ENCODE results near the gene TMEM270.
A peak's percentile ranks its signal among the peaks of the same experiment; 100 is the strongest.
"Not testable (repeated sequence)": the region's sequence is repeated elsewhere in the genome, so short reads cannot be mapped to it uniquely, and the experiment has no call there.

TMEM270 gene

DNA sequence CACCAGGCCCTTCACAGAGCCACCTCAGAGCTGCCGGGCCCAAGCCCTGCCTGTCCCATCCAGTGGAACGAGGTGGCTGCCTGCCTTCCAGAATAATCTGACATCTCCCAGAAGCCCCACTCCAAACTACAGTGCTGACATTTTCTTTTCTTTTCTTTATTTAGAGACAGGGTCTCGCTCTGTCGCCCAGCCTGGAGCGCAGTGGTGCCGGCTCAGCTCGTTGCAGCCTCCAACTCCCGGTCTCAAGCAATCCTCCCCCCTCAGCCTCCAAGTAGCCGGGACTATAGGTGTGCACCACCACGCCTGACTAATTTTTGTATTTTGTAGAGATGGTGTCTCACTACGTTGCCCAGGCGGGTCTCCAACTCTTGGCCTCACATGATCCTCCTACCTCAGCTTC lies 346 bp downstream of the TMEM270 start:
- DNase-seq (ENCODE audit: low spot score), result no peak

DNA sequence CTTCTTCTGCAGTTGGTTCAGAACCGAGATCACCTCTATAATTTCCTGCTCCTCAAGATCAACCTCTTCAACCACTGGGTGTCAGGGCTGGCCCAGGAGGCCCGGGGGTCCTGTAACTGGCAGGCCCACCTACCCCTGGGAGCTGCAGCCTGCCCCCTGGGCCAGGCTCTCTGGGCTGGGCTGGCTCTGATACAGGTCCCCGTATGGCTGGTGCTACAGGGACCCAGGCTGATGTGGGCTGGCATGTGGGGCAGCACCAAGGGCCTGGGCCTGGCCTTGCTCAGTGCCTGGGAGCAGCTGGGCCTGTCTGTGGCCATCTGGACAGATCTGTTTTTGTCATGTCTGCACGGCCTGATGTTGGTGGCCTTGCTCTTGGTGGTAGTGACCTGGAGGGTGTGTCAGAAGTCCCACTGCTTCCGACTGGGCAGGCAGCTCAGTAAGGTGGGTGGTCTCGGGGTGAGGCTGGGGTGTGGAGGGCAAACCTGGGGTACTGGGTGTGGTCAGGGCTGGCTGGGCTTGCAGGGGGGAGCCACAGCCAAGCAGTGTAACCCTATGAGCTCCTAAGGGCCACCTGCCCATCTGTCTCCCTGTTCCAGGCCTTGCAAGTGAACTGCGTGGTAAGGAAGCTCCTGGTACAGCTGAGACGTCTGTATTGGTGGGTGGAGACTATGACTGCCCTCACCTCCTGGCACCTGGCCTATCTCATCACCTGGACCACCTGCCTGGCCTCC lies 4.2 kb downstream of the TMEM270 start:
- DNase-seq (ENCODE audit: low spot score), result no peak

DNA sequence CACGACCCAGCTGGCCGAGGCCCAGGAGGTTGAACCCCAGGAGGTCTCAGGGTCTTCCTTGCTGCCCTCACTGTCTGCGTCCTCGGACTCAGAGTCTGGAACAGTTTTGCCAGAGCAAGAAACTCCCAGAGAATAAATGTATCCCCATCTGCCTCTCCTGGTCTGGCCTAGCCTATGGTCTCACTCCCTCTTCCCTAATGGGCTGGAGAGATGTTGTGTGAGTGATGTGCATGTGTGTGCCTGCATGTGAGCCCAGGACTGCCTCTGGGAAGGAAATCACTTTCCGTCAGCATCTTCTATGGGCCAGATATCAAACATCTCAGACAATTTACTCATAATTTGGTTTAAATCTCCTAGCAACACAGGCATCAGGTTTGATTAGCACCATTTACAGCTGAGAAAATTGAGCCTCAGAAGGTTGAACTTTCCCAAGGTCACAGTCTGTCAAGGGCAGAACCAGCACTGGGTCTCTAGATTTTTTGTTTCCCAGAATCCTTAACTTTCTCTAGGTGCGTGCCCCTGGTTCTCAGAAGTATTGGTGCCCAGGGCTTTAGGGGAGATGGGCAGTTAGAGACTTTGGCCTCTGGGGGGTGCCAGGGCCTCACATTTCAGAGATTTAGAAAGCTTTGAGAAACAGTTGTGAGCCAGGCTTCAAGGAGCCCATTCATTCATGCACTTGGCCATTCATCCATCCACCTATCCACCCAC lies 4.9 kb downstream of the TMEM270 start:
- peak; percentile 26 for DNase-seq (ENCODE audit: low spot score)

DNA sequence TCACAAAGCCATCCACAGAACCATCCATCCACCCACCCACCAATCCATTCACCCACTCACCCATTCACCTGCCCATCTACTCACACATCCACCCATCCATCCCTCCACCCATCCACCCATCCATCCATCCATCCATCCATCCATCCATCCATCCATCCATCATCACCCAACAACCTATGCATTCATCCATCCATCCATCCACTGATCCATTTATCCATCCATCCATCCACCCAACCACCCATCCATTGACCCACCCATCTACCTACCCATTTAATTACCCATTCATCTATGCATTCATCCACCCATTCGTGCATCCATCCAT lies 5.4 kb downstream of the TMEM270 start:
- no peak for DNase-seq (ENCODE audit: low spot score)

DNA sequence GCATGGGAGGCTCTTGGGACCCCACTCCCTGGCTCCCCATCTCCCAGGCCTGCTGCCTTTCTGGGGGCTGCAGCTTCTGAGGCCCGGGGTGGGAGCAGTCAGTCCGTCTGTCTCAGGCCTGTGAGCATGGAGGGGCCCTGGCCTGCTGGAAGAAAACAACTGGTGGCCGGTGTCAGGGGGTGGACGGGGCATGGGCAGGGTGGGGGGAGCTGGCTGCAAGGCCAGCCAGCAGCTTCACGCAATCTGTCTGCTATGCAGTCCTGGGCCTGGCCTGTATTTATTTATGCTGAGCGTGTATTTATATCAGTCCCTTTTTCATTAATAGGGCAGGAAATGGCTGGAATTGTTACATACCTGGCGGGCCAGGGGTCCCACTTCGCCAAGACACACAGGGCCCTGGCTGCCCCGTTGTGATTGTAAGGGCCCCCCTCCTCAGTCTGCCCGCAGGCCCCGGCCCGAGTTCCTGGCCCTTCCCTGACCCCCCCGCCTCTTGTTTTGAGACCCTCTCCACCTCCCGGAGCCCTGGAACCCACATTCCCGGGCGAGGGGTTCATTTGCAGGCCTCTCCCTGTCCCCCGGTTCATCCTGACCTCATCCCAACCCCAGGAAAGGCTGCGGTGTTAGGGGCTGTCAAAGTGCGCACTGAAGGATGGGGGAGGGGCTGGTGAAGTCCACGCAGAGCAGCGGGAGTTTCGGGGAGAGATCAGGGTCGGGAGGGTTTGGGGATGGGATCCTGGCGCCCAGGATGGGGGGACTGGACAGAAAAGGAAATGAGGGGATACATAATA lies 8.2 kb downstream of the TMEM270 start:
- no peak for DNase-seq (ENCODE audit: low spot score)

DNA sequence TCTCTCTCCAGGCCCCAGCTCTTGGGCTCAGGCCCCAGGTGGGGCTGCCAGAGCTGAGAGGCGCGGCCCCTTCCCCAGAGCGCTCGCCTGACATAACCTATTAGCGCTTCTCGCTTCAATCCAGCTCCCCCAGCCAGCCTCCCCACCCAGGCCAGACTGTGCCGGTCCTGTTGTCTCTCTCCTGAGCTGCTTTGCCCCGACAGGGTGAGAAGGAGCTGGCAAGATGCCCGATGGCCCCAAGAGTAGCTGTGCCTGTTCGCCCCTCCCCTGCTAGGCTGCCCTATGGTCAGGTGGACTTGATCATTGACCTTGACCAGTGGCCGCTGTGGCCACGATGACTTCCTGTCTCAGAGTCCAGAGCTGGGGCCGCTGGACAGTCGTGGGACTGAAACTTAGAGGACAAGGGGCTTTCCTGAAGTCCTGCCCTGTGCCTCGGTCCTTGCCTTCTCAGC lies 9.1 kb downstream of the TMEM270 start:
- no peak for DNase-seq (ENCODE audit: low spot score)

DNA sequence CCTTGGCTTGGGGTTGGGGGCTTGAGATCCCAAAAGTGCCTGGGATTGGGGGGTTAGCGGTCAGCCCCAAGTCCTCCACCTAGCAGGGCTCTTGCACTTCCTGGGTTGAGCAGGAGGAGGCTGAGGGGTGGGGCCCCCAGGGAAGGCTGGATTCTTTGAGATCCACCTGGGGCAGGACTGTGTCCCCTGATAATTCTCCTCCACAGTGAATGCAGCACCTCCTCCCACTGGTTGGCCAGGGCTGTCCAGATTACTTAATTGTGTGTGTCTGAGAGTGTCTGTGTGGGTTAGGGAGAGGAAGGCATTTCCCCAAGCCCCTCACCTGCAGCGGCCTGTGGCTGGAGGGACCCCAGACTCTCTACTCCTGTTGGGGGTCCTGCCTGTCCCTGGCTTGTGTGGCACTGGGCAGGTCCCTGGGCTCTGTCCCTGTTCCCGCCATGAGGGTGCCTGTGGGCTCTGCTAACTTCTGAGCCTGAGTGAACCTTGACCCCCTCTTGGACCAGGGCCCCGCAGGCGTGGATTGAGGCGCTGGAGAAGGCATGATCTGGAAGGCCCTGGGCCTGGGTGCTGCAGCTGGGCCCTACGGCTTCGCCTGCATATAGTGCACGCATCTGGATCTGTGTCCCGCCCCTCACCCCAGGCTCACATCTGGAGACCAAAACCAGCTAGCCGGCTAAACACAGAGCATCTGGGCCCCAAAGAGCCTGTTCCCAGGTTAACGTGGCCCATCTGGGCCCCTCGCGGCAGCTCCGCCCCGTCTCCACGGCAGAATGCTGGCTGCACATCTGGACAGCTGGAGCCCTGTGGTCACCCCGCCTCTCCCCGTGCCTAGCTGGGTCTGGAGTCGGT lies 10.4 kb downstream of the TMEM270 start:
- DNase-seq (ENCODE audit: low spot score), result no peak

DNA sequence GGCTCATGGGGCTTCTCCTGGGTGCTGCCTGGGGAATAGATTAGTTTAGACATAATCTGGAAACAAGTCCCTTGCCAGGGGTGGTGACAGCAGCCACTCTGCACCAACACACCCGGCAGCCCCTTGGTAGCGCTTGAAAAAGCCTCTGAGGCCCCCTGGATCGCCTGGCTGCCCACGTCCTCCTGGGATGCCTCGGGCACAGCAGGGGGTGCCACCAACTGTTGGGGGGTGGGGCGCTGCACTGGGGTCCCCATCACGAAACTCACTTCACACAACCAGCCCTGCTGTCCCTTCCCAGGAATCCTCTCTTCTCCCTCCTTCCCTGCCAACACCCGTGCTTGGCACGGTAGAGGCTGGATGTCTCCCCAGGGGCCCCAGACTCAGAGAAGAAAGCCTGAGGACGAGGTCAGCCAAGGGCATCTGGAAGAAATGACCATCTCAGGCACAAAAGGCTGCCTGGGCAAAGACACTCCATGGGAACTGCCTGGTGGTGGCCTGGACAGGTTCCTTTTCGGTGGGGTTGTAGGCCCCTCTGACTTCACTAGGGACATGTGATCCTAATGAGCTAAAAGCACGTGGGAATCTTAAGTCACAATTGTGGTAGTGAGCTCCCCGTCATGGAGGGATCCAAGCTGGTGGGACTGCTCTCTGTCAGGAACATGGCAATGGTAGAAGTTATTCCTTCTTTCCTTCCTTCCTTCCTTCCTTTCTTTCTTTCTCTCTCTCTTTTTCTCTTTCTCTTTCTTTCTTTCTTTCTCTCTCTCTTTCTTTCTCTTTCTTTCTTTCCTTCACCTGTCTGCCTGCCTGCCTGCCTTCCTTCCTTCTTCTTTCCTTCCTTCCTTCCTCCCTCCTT lies 11.3 kb downstream of the TMEM270 start:
- DNase-seq (ENCODE audit: low spot score), result no peak

DNA sequence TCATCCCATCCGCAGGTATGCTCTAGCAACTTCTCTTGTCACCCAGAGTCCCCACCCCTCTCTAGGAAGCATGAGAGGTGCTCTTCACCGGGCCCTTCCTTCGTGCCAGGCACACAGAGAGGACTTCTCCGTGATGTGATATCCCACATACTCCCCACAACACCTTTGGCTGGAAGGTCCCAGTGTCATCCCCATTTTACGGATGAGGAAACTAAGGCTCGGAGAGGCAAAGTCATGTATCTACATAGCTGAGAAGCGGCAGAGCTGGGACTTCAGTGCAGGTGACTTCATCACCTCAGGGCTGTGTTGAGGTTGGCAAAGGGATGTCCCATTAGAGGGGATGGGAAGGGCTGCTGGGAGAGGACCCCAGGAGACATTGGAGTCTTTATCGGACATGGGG lies 15.4 kb downstream of the TMEM270 start:
- no peak for DNase-seq (ENCODE audit: low spot score)

DNA sequence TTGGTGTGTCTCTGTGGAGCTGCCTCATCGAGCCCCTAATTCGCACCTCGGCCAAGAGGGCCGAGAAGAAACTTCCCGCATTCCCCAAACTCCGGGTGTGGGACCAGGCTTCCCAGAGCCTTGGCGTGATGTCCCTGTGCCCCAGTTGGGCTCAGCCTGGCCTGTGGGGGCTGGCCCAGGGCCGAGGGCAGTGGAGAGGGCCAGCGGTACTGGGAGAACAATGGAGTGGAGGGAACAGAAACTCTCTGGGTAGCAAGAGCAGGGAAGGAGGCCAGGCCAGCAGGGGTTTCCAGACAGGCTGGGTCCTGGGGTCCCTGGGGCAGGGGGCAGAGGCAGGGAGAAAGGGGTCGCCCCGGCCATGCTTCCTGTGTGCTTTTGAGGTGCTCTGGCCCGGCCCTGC lies 16.0 kb downstream of the TMEM270 start:
- DNase-seq (ENCODE audit: low spot score), result no peak

DNA sequence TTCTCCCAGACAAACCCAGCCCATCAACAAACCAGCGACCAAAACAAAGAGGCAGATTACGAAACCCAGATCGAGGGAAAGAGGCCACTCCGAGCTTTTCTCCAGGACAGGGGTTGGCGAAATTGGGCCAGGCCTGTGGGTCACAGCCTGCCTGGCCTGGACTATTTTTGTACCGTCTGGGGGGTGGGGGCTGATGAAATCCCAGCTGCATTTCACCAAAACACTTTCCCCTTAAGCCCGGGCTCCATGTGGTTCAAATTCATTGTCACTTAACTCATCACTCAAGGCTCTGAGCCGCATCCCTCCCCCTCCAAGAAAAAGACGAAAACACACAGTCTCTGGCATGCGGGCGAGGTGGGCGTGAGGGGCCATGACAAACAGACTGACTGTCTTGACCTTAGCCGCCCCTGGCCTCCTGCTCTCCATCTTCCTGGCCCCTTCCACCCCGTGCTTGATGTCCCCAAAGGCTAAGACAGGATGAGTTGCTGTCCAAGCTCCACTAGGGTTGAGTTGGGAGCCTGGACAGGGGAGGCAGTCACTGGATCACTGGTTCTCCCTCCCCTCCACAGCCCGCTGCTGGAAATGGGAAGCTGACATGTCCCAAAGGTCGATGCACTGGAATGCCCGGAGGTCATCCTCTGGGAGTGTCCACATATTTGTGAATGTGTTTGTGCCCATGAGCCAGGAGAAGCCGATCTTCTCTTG lies 19.2 kb downstream of the TMEM270 start:
- DNase-seq (ENCODE audit: low spot score), result no peak

DNA sequence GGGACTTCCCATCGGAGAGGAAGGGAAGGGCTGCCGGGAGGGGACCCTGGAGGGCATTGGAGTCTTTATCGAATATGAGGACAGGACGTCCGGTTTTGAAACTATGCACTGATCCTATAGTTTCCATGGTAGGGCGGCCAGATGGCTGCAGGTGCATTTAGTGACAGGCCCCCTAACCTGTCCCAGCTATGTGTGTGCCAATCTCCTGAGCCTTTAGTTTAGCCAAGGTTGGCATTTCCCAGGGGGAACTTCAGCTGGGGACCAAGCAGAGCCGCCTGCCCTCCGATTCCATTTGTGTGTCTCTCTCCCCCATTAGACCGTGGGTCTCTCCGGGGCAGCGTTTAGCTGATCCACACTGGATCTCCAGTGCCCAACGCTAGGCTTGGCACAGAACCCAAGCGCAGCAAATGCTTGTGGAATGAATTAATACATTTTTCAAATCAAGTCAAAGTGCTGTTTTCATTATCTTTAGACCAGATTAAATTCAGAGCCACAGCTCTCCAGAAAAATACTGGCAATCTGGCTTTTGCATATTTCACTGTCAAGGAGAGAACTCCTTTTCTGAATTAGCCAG lies 19.9 kb downstream of the TMEM270 start:
- DNase-seq (ENCODE audit: low spot score), result no peak

DNA sequence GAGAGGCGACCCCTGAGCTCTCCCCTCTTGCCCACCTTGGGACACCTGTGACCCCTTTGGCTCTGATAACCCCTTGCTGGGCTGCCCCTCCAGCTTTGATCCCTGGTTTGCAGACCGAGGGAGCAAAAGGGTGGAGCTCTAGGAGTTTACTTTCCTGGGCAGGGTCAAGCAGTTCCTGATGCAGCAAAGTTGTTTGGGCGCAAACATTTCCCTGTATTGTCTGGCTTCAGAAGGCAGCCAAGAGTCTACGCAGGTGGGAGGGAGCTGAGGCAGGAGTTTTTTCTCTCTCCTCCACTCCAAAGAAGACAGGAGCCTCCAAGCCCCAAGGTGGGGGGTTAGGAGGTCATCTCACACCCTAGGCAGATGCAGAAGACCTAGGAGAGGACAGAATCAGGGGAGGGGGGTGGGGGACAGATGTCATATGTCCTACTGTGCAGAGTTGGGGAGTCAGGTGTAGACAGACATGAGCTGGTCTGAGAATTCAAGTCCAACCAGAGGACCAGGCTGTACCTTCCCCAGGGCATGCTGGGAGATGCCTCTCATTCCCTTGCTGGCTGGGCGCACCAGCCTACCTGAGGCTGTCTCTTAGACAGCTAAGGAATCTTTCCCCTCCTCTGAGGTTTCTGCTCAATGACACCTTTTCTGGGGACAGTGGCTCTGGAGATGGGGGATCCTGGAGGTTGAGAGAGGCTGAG lies 20.5 kb downstream of the TMEM270 start:
- DNase-seq (ENCODE audit: low spot score), result no peak

DNA sequence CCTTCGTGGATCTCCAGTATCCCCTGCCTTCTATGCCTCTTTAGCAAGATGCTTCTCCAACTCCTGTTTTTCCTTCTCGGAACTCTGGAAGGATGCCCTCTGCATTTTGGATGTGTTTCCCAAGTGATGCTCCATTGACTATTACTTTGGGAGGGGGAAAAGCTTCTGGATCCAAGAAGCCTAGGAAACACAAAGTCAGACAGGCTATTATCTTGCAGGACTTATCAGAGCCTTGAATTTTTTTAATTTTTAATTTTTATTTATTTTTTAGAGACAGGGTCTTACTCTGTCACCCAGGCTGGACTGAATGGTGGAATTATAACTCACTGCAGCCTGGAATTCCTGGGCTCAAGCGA lies 21.1 kb downstream of the TMEM270 start:
- no peak for DNase-seq (ENCODE audit: low spot score)

DNA sequence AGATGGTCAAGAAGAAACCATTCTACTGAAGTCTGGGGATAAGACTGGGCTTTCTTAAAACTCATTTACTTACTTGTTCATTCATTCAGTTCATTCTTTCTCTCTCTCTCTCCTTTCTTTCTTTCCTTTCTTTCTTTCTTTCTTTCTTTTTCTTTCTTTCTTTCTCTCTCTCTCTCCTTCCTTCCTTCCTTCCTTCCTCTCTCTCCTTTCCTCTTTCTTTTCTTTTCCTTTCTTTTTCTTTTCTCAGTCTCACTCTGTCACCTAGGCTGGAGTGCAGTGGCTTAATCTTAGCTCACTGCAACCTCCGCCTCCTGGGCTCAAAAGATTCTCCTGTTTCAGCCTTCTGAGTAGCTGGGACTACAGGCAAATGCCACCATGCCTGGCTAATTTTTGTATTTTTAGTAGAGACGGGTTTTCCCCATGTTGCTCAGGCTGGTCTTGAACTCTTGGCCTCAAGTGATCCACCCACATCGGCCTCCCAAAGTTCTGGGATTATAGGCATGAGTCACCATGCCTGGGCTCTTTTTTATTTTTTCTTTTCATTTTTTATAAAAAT lies 24.0 kb downstream of the TMEM270 start:
- DNase-seq (ENCODE audit: low spot score), result not testable (repeated sequence)

DNA sequence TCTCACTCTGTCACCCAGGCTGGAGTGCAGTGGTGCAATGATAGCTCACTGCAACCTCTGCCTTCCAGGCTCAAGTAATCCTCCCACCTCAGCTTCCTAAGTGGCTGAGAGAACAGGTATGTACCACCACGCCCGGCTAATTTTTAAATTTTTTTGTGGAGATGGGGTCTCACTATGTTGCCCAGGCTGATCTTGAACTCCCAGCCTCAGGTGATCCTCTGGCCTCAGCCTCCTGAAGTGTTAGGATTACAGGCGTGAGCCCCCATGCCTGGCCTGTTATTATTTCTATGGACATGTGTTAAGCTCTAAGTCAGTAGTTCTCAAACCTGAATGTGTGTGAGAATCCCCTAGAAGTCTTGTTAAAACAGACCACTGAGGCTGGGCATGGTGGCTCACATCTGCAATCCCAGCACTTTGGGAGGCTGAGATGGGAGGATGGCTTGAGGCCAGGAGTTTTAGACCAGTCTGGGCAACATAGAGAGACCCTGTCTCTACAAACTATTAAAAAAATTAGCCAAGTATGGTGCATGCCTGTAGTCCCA lies 24.5 kb downstream of the TMEM270 start:
- no peak for DNase-seq (ENCODE audit: low spot score)

DNA sequence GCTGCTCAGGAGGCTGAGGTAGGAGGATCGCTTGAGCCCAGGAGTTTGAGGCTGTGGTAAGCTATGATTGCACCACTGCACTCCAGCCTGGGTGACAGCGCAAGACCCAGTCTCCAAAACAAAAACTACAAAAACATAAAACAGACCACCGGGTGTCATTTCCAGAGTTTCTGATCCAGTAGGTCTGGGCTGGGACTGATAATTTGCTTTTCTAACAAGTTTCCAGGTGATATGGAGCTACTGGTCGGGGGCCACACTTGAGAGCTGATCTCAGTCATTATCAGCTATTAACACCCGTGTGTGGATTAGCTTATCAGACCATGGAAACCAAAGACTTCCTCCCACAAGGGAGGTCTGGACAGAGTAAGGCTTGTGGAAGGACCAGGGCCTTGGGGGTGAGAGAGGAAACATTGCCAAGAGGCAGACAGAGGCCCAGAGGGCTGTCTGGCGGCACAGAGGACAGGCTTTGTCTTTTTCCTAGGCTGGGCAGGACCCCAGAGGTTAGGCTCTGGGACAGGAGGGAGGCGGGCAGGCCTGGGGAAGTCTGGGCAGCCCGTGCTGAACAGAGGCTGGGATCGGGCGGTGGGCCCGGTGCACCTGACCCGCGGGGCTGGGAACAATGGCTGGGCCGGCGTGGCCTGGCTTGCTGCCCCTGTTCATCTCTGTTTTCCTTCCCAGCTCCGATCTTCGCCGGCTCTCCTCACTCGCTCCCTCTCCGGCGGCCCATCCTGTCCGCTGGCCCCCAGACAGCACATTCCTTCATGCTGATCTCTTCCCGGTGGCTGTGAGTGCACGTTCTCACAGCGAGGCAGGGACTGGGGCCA lies 25.2 kb downstream of the TMEM270 start:
- DNase-seq (ENCODE audit: low spot score), result no peak

DNA sequence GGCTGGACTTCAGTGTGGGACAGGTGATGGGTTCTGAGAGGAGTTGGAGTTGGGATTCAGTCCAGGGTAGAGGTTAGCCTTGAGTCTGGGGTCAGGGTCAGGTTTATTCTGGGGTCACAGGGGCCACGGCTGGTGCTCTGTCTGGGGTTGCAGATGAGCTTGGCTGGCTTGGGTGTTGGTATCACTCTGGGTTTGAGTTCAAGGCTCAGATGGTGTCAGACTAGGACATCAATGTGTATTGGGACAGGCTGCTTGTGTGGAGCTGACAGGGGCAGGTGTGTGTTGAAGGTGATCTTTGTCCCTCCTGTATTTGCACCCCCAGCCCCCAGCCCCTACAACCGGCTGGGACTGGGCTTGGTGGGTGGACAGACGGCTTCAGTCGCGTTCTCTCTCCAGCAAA lies 26.8 kb downstream of the TMEM270 start:
- no peak for DNase-seq (ENCODE audit: low spot score)

Data from putamen (tissue), 1 donor.